Mammary epithelial cell (primary cell): ENCODE data around the gene PIP4K2A.

Experiments
- CTCF ChIP-seq, 2 donors: IDR thresholded peaks in 1 of 2; conservative IDR thresholded peaks in 1 of 2; 2 replicates each; pipeline ENCODE4 v1.5.1; 2011 to 2012; ENCODE audit warnings: inconsistent platforms in 2 of 2, low read length in 2 of 2, mild to moderate bottlenecking in 2 of 2, control low read depth in 1 of 2, low read depth in 1 of 2; ENCODE audit not compliant: insufficient read depth in 1 of 2; ENCODE audit errors: extremely low read depth in 1 of 2
- EZH2 ChIP-seq: IDR thresholded peaks from 2 replicates; pipeline ENCODE4 v1.6.1; 2012; ENCODE audit warnings: low read length, inconsistent platforms, borderline replicate concordance

GRCh38 chr10:22531441-22531840 lies 182.9 kb downstream of the PIP4K2A start:
- TF ChIP-seq CTCF (conservative IDR thresholded peaks at IDR 0.05 in 1 of 2, IDR thresholded peaks at IDR 0.05 in 1 of 2; ENCODE audit: extremely low read depth in 1 of 2, insufficient read depth in 1 of 2, low read depth in 1 of 2, low read length in 2 of 2) (no peak), EZH2 (no peak)
